GM21526 (cell line): ENCODE data around the gene NOSTRIN.
A peak's percentile ranks its signal among the peaks of the same experiment; 100 is the strongest.
"Not testable (repeated sequence)": the region's sequence is repeated elsewhere in the genome, so short reads cannot be mapped to it uniquely, and the experiment has no call there.

Experiments used
- ATAC-seq: cut with Tn5 transposase; IDR thresholded peaks from one replicate; pipeline ENCODE4 v1.9.1; 2021; ENCODE audit warnings: moderate library complexity; ENCODE audit not compliant: unreplicated experiment, low FRiP score

The NOSTRIN gene

DNA sequence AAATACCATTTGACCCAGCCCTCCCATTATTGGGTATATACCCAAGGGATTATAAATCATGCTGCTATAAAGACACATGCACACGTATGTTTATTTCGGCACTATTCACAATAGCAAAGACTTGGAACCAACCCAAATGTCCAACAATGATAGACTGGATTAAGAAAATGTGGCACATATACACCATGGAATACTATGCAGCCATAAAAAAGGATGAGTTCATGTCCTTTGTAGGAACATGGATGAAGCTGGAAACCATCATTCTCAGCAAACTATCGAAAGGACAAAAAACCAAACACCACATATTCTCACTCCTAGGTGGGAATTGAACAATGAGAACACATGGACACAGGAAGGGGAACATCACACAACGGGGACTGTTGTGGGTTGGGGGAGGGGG, 68.4 kb downstream of the NOSTRIN start:
- ATAC-seq, result not testable (repeated sequence)

DNA sequence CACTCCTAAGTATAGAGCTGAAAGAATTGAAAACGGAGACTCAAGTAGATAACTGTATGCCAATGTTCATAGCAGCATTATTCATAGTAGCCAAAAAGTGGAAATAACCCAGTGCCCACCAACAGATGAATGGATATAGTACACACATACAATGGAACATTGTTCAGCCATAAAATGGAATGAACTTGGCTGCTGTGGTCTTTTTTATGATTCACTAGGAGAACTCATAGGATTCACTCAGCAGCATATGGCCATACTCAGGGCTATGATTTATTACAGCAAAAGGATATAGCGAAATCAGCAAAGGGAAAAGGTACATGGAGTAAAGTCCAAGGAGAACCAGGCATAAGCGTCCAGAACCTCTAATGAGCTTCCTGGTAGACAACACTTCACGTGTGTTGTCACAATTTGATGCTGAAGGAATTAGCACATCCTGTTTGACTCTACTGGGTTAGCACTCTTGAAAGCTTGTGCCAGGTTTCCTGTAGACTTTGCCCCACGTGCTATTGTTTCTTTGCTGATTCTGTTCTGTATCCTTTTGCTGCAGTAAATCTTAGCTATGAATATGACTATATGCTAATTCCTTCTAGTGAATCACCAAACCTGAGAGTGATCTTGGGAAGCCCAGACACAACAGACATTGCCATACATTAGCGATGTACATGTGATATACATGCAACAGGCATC, 72.1 kb downstream of the NOSTRIN start:
- no peak for ATAC-seq

- ATAC-seq, result not testable (repeated sequence)
Measured at GRCh38 chr2:168882163-168882562, 79.7 kb downstream of the NOSTRIN start.

GRCh38 chr2:168884975-168885374, 82.5 kb downstream of the NOSTRIN start:
- no peak for ATAC-seq

DNA sequence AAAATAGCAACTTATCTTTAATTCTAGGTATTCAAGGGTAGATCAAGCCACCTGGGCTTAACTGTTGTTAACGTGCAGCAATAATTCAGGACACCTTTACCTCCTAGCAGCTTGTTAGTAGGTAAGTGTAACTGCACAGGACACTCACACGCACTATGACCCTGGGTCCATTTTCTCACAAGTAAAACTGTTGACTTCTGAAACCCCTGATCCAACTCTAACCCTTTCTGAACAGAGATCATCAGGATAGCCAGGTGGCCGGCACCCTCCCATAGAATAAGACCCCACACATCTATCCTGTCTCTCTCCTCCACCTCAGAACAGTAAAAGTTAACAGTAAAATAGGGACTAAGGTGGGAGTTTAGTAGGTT, 87.2 kb downstream of the NOSTRIN start:
- ATAC-seq, result peak; percentile 11

- ATAC-seq, result peak; percentile 100
Measured at GRCh38 chr2:168890006-168890782, 87.8 kb downstream of the NOSTRIN start, which contains the start of gene SPC25. SPC25 (minus strand) TSS chr2:168890430; CDS start chr2:168889519, 911 bp downstream.

DNA sequence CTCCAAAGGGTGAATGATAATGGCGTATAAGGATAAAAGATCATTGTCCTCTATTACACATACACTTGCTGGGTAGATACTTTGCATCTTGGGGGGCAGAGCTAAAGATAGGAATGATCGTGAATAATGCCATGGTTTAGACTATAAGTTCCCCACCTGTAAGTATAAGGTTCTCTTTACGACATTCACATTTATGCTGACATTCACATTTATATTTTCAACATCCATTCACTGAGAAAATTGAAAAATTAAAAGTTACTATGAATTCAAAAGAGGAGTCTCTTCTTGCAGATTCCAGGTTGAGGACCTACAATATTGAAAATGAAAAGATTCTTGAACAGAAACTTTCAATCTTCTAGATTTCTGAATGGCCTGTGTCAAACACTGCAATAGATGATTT, 89.9 kb downstream of the NOSTRIN start:
- ATAC-seq, result no peak

DNA sequence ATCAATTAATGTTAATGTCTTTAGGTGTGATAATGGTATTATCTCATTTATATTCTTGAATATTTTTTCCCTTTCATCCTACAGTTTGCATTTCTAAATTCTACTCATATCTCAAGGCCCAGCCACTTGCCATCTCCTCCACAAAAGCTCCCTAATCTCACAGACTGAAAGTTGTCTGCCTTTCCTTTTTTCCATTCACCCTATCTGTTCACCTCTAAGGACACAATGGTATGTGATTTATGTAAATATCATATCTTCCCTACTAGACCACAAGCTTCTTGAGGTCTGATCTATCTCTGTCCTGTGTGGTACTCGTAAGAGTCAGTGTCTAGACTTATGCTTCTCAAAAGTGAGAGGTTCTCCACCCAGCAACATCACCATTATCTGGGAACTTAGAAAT, 91.7 kb downstream of the NOSTRIN start:
- ATAC-seq, result no peak

DNA sequence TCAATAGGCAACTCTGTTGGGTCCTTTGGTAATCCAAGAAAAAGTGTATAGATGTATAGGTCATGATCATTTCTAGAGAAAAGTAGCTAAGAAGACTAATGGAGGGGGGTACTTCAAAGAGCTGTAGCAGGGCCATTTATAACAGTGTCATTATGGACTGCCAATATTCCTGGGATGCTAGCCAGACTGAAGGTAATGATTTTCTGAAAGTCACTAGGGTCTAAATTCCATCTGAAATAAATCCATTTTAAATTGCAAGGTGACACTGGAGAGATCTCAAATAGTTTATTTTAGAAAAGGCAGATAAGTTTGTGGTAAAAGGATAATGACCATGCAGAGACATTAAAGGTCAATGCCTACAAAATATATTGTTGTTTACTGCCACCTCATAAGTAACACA, 92.3 kb downstream of the NOSTRIN start:
- ATAC-seq, result no peak

DNA sequence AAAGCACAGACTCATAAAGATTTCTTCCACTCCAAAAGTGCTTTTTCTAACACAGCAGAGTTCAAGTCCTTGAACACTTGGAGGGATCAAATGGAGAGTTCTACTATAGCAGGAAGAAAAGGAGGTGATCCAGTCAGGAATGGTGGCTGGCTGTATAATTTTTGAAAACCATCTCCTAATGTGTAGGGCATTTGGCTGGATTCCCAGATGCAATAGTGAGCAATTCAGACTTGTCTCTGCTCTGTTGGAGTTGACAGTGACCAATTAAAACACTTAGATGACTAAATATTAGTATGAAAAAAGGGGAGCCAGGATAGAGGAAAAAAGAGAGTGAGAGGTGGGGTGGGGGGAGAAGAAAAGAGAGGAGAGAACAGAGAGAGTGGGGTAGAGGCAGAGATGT, 93.3 kb downstream of the NOSTRIN start:
- no peak for ATAC-seq

DNA sequence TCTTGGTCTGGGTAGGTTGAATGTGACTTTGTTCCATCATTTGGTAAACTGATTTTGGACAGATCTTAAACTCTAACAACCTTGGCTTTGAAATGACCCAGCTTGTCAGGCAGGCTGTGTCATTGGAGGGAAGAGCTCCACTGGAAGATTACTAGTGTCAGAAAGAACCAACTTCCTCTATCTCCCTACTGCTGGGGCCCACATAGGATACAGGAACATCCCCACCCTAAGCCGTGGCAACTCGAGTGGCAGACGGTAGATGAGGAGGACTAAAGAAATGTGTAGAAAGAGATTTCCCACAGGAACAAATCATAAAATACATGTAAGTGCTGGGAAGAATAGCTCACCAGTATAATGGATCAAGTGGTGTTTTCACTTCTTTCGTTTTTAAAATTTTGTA, 94.3 kb downstream of the NOSTRIN start:
- no peak for ATAC-seq

DNA sequence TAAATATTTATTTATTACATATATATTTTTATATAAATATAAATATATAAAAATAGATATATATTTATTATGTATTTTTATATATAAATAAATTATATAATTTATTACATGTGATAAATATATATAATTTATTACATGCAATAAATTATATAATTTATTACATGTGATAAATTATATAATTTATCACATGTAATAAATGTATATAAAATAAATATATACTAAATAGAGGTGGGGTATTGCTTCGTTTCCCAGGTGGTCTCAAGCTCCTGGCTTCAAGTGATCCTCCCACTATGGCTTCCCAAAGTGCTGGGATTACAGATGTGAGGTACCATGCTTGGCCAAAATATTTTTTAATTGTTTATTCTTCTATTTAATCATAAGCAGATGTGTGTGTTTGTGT, 95.0 kb downstream of the NOSTRIN start:
- no peak for ATAC-seq

GRCh38 chr2:168901003-168901402, 98.6 kb downstream of the NOSTRIN start, which contains the start of gene G6PC2:
G6PC2 (plus strand) TSS chr2:168901291; CDS start chr2:168901332, 41 bp downstream.
- ATAC-seq, result no peak

DNA sequence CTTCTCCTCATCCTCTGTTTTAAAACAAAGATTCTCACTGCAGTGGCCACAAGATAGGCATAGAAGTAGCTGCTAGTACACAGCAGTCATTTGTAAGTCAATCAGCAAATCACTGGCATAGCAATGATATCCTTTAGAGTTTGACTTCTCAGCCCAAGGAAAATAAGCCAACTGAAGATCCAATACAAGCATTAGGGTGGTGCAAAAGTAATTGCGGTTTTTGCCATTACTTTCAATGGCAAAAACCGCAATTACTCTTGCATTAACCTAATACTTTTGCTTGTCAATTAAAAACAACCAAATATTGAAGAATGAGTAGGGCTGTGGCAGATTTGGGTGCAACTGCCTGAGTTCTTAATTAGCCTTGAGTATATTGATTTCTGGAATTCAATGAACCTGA, 101.5 kb downstream of the NOSTRIN start:
- no peak for ATAC-seq

- ATAC-seq, result no peak
Measured at GRCh38 chr2:168904358-168904757, 101.9 kb downstream of the NOSTRIN start.

- no peak for ATAC-seq
Measured at GRCh38 chr2:168907940-168908662, 105.7 kb downstream of the NOSTRIN start.

DNA sequence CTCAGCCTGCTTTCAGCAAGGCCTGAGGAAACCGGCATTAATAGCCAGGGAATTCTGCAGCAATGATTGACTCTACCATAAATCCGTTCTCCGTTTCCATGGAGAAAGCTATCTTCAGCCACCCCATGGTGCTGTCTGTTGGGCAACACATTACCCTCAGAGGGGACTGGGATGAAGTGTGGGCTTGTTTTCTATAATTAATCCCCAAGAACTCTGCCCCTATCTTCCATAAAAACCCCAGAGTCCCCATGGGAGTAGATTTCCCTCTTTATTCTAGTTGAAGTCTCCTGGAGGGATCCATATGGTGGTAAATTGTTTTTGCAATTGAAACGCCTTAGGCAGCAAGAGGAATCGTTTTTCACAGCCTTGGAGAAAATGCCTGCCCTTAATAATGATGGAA, 107.9 kb downstream of the NOSTRIN start:
- no peak for ATAC-seq

DNA sequence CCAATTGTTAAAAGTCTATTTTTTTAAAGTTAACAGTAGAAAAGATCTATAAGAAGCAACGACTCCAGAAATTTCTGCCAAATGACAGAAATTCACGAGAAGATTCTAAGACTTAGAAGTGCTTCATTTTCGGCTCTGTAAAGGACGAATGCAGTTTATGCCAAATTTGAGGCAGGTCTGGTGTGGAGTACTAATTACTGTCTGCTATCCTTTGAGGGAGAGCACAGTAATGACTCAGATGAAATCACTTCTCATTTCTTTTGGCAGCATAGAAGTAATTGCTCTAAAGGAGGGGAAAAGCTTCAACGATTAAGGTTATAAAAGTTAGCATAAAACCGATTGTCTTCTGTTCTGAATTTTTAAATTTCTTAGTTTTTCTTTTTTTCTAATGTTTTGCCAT, 110.0 kb downstream of the NOSTRIN start:
- no peak for ATAC-seq

GRCh38 chr2:168912901-168913369, 110.5 kb downstream of the NOSTRIN start:
- no peak for ATAC-seq

- no peak for ATAC-seq
Measured at GRCh38 chr2:168913495-168913894, 111.1 kb downstream of the NOSTRIN start.
